GM19099 (cell line): ENCODE data around the gene POGK.

Source experiments
- POLR2A ChIP-seq: IDR thresholded peaks from 3 replicates; pipeline ENCODE4 v1.6.1; 2011; ENCODE audit warnings: low read depth; ENCODE audit not compliant: insufficient read length; ENCODE audit errors: extremely low read depth

Gene POGK

GRCh38 chr1:166875734-166876539 lies 36.7 kb downstream of the POGK start, which contains the start of gene TADA1:
TADA1 (minus strand) TSS chr1:166876264; CDS start chr1:166876233, 31 bp downstream.
- peak; percentile 38 for TF ChIP-seq POLR2A

- no peak for TF ChIP-seq POLR2A
Observed at GRCh38 chr1:166876540-166876838, 37.2 kb downstream of the POGK start.

- no peak for TF ChIP-seq POLR2A
Observed at GRCh38 chr1:166882893-166883292, 43.6 kb downstream of the POGK start.

- no peak for TF ChIP-seq POLR2A
Observed at GRCh38 chr1:166884040-166884642, 44.9 kb downstream of the POGK start.

GRCh38 chr1:166884971-166885370 lies 45.7 kb downstream of the POGK start:
- TF ChIP-seq POLR2A: no peak

GRCh38 chr1:166888373-166889111 lies 49.3 kb downstream of the POGK start:
- TF ChIP-seq POLR2A: no peak

- no peak for TF ChIP-seq POLR2A
Observed at GRCh38 chr1:166889776-166890175, 50.5 kb downstream of the POGK start.

GRCh38 chr1:166895766-166896165 lies 56.5 kb downstream of the POGK start:
- no peak for TF ChIP-seq POLR2A

GRCh38 chr1:166899769-166900168 lies 60.5 kb downstream of the POGK start:
- no peak for TF ChIP-seq POLR2A

- no peak for TF ChIP-seq POLR2A
Observed at GRCh38 chr1:166900987-166901386, 61.7 kb downstream of the POGK start.

GRCh38 chr1:166902279-166902678 lies 63.0 kb downstream of the POGK start:
- TF ChIP-seq POLR2A: no peak

- no peak for TF ChIP-seq POLR2A
Observed at GRCh38 chr1:166903232-166903631, 64.0 kb downstream of the POGK start.

GRCh38 chr1:166905136-166905535 lies 65.9 kb downstream of the POGK start:
- TF ChIP-seq POLR2A: no peak

GRCh38 chr1:166905900-166906299 lies 66.6 kb downstream of the POGK start:
- no peak for TF ChIP-seq POLR2A
